GM21381 (cell line): ENCODE measurements around the gene ADAM19.
A peak's percentile ranks its signal among the peaks of the same experiment; 100 is the strongest.
"Not testable (repeated sequence)": the region's sequence is repeated elsewhere in the genome, so short reads cannot be mapped to it uniquely, and the experiment has no call there.

ENCODE experiments used
- ATAC-seq: cut with Tn5 transposase; IDR thresholded peaks from one replicate; pipeline ENCODE4 v1.9.1; 2021; ENCODE audit warnings: mild to moderate bottlenecking, moderate library complexity; ENCODE audit not compliant: unreplicated experiment

The ADAM19 gene

DNA sequence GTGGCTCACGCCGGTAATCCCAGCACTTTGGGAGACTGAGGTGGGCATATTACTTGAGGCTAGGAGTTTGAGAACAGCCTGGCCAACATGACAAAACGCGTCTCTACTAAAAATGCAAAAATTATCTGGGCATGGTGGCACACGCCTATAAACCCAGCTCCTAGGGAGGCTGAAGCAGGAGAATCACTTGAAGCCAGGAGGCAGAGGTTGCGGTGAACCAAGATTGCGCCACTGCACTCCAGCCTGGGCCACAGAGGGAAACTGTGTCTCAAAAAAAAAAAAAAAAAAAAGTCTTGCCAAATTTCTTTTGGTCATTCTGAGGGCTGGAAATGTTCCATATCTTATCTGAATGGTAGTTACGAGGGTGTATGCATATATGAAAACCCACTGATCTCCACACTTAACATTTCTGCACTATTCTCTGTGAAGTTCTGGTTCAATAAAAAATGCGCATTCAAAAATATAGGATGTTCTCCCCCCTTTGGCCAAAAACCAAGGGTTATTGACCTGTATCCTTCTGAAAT is 129.1 kb downstream of the ADAM19 start:
- no peak for ATAC-seq

DNA sequence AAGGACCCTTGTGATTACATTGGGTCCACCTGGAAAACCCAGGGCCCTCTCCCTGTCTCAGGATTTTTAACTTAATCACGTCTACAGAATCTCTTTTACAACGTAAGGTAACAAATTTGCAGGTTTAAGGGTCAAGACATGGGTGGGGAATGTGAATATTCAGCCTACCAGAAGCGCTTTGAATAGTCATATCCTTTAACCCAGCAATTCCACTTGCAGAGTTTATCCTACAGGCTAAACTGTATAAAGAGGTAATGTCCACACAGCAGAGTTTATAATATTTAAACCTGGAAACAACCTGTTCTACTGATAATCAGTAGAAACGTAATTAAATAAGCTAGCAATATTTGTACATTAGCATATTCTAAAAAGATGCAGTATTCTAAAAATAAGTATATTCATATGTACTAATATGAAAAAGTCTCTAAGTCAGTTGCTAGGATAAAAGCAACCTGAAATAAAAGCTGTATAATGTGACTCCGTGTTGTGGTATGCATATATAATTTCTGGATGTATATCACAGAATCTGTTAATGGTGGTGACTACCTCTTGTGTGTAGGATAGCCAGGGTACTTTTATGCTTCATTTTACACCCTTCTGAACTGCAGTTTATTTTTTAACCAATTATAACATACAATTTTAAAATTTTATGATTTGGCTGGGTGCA is 129.7 kb downstream of the ADAM19 start:
- ATAC-seq = no peak

DNA sequence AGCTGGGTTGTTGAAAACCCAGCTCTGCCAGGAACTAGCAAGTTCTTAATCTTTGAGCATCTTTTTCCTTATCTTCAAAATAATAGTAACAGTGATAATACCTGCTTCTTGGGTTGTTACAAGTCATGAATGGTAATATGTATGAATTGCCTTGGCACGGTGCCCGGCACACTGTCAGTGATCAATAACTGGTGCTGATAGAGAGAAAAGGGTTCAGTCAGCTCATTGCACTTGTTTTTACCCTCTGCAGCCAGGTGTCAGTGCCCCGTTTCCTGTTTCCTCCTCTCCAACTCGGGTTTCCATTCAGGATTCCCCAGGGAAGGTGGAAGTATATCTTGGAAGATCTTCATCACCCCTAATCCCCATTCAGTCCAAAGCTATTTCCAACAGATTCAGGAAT is 131.4 kb downstream of the ADAM19 start:
- ATAC-seq = no peak

DNA sequence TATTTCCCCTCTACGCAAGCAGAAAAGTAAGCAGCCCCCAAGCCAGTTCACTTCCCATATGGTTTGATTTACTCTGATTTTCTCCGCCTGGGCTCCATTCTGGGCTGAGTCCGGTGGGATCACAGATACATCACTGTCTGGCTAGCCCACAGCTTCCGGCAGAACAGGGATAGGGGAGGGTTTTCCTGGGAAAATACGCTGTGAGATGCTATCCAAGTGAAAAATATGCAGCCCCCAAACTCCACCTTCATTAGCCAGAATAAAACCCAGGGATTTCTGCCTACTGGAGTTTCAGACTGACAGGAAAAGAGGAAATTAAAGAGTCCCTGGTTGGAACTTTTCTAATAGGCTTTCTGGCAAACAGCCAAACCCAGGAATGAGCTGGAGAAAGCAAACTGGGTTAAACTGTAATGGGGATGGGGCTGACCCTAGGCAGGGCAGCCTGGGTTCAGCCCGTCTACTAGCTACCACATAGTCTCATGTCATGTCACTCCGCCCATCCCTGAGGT is 132.5 kb downstream of the ADAM19 start:
- ATAC-seq = no peak

DNA sequence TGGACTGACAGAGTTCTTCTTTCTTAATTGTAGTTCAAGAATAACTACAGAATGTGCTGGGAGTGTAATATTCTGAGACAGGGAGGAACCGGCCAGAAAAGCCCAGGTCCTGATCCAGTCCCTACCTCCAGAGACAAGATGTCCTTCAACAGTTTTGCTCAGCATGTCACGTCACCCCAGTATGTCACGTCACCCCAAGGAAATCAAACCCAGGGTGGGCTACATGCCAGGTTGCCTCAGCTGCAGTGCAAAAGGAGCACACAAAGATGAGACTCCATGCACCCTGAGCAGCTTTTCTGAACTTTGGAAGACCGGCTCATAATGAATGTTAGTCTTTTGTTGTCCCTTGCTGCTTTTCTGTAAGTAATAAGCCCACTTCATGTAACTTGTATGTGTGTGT is 141.5 kb downstream of the ADAM19 start:
- no peak for ATAC-seq

DNA sequence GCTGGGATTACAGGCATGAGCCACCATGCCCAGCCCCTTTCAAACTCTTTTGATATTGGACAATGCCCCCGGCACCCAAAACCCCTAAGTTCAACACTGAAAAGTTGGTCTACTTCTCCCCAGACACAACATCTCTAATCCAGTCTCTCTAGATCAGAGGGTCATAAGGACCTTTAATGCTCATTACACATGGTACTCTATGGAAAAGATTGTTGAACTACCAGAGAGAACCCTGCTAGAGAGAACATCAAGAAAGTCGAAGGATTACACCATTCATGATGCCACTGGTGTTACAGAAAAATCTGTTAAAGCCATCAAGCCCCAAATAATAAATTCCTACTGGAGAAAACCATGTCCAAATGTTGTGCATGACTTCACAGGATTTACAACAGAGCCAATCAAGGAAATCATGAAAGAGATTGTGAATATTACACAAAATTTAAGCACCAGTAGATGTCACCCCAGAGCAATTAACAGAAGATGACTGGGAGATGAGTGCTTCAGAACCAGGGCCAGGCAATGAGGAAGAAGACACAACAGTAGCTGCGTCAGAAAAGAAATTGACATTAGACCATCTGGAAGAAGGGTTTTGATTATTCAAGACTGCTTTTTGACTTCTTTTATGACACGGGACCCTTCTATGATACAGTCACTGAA is 143.9 kb downstream of the ADAM19 start:
- ATAC-seq = peak; percentile 68

DNA sequence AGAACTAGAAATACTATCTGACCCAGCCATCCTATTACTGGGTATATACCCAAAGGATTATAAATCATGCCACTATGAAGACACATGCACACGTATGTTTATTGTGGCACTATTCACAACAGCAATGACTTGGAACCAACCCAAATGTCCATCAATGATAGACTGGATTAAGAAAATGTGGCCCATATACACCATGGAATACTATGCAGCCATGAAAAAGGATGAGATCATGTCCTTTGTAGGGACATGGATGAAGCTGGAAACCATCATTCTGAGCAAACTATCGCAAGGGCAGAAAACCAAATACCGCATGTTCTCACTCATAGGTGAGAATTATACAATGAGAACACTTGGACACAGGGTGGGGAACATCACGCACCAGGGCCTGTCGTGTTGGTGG is 145.7 kb downstream of the ADAM19 start:
- ATAC-seq = not testable (repeated sequence)
